ENCODE measurements around the gene FMO5. TPM values are rescaled to one million over a fixed set of nuclear protein-coding genes. Genes with fewer than 3 reads are reported as not detected.

Gene FMO5
- total RNA-seq (2022) (1.9 and 2.0 TPM in 2 replicates), Bru-seq, nascent RNA (percentile 41 among the genes with signal in this experiment), BruChase-seq, experiment 1, labeled RNA remaining after a 2-hour chase (percentile 36 among the genes with signal in this experiment), BruChase-seq, experiment 2, labeled RNA remaining after a 6-hour chase (percentile 35 among the genes with signal in this experiment)
- long read RNA-seq, partial matches to known transcripts = 3 of 7 reads
- long read RNA-seq, other reads (novel, unspliced or antisense) = 4 of 7 reads

DNA sequence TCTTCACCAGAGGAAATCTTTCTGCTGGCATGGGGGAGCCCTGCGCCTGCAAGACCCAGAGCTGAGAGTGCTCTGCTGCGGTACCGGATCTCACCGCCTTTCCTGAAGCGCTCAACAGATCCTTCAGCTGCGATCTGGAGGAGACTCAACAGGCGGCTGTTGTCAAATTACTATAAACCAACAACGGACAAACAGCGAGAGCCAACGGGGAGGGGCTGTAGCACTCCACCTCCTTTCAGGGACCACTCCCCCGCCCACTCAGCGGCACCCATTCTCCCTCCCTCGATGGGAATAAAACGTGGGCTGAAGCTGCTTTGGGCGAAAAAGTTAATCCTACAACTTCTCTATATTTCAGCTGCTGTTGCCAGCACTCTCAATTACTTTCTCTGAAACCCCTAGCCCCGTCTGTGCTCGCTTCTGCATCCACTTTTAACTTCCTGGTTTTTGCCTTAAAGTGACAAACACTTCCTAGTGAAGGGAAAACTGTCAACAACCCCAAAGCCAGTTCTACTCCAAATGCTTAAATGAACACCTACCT is at the start of gene FMO5:
FMO5 (minus strand) TSS at position 147 of the 538 bp plus-strand sequence. CDS start 310 bp downstream, outside the sequence.
- Mint-ChIP-seq H3K4me1 (ENCODE audit: low read depth, unreplicated experiment) (peaks cover 8% of the 10 kb centered on the region), H3K36me3 (ENCODE audit: insufficient read depth, unreplicated experiment) (no peaks in the 10 kb centered on the region), H3K27ac (ENCODE audit: unreplicated experiment) (peak within 1 kb of the TSS; percentile 53), H3K27me3 (ENCODE audit: insufficient read depth, unreplicated experiment) (no peaks in the 10 kb centered on the region), H3K4me3 (ENCODE audit: unreplicated experiment) (peak within 1 kb of the TSS; percentile 84), H3K9me3 (ENCODE audit: unreplicated experiment) (no peaks in the 10 kb centered on the region)
- no peaks in the 10 kb centered on the region for H3K9me3 ChIP-seq
- no peaks in the 10 kb centered on the region for H3K27me3 ChIP-seq (replicated peaks; ENCODE audit: control insufficient read depth, insufficient read depth, low read length)
- peak within 1 kb of the TSS; percentile 61 for H3K4me3 ChIP-seq (ENCODE audit: low read depth, low read length)
- intact Hi-C loops (cut with micrococcal nuclease; ENCODE audit: unreplicated experiment) = loop anchor here (2.0 kb wide), 1 partner anchor 40 kb away; no protein-coding TSS in a partner anchor
- no TSS peak for BruUV-seq (replicated peaks)
- TF ChIP-seq, protein P1, sequence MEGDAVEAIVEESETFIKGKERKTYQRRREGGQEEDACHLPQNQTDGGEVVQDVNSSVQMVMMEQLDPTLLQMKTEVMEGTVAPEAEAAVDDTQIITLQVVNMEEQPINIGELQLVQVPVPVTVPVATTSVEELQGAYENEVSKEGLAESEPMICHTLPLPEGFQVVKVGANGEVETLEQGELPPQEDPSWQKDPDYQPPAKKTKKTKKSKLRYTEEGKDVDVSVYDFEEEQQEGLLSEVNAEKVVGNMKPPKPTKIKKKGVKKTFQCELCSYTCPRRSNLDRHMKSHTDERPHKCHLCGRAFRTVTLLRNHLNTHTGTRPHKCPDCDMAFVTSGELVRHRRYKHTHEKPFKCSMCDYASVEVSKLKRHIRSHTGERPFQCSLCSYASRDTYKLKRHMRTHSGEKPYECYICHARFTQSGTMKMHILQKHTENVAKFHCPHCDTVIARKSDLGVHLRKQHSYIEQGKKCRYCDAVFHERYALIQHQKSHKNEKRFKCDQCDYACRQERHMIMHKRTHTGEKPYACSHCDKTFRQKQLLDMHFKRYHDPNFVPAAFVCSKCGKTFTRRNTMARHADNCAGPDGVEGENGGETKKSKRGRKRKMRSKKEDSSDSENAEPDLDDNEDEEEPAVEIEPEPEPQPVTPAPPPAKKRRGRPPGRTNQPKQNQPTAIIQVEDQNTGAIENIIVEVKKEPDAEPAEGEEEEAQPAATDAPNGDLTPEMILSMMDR (IDR thresholded peaks at IDR 0.05; ENCODE audit: insufficient read depth in 1 of 2, low read depth in 1 of 2, low read length in 1 of 2, severe bottlenecking in 1 of 2, unreplicated experiment in 1 of 2) = peak in 1 of 2 experiments; percentile 28
- peak; percentile 56 to 65 for DNase-seq
- POLR2A ChIA-PET = no interaction called here
- CTCF ChIA-PET = interaction anchor here (0.8 to 1.1 kb wide), 2 partner anchors 13 to 17 kb away, joined by 3 read pairs; partner anchors contain the start of gene CHD1L
- H3K4me1 ChIP-seq = no peaks in the 10 kb centered on the region
- no peaks in the 10 kb centered on the region for H3K36me3 ChIP-seq (ENCODE audit: control insufficient read depth, insufficient read depth, low read length)

- TF ChIP-seq, protein P1 (IDR thresholded peaks at IDR 0.05; ENCODE audit: insufficient read depth in 1 of 2, low read depth in 1 of 2, low read length in 1 of 2, severe bottlenecking in 1 of 2, unreplicated experiment in 1 of 2) = peak; percentile 49 to 55
- no peak overlapping the region for H3K27ac Mint-ChIP-seq (ENCODE audit: unreplicated experiment)
- H3K4me1 Mint-ChIP-seq (ENCODE audit: low read depth, unreplicated experiment) = no peaks in the 10 kb centered on the region
- intact Hi-C loops (cut with micrococcal nuclease; ENCODE audit: unreplicated experiment) = loop anchor here (1.0 kb wide), 1 partner anchor 117 kb away; no protein-coding TSS in a partner anchor
- ChIA-PET POLR2A (interaction anchor here (1.1 kb wide), 1 partner anchor 30 kb away, joined by 4 read pairs; no protein-coding TSS in a partner anchor), CTCF (interaction anchor here (0.6 to 2.1 kb wide), 9 partner anchors 17 to 268 kb away, joined by 3 to 39 read pairs (median 3); partner anchors contain the start of gene BCL9)
- Histone ChIP-seq H3K4me1 (no peaks in the 10 kb centered on the region), H3K4me3 (ENCODE audit: low read depth, low read length) (no peak overlapping the region), H3K27me3 (replicated peaks; ENCODE audit: control insufficient read depth, insufficient read depth, low read length) (no peaks in the 10 kb centered on the region), H3K36me3 (ENCODE audit: control insufficient read depth, insufficient read depth, low read length) (peaks cover 3% of the 10 kb centered on the region; the same call in 1 of the 2 replicates), H3K9me3 (no peaks in the 10 kb centered on the region)
- H3K9me3 Mint-ChIP-seq (ENCODE audit: unreplicated experiment) = no peaks in the 10 kb centered on the region
- BruUV-seq (replicated peaks) = no TSS peak
- peaks cover 49% of the 10 kb centered on the region for H3K36me3 Mint-ChIP-seq (ENCODE audit: insufficient read depth, unreplicated experiment)
- H3K4me3 Mint-ChIP-seq (ENCODE audit: unreplicated experiment) = no peak overlapping the region
- peak in 1 of 2 experiments; percentile 50 for DNase-seq
- no peaks in the 10 kb centered on the region for H3K27me3 Mint-ChIP-seq (ENCODE audit: insufficient read depth, unreplicated experiment)
Measured at GRCh38 chr1:147273409-147274336, 48.5 kb upstream of the FMO5 start.

DNA sequence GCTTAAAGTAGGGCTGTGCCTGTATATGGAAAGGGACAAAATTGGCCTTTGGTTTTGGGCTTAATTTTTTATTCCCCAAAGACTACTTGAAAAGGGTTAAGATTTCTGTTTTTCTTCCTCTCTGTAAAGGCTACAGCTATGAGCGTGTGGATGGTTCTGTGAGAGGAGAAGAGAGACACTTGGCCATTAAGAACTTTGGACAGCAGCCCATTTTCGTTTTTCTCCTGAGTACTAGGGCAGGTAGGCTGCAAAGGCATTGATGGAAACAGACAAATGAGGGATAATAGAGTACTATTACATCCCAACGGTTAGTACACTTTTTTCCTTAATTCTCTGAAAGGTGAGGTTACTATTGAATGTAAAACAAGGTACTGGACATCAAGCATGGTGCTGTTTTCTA is 46.9 kb upstream of the FMO5 start:
- H3K9me3 ChIP-seq = no peaks in the 10 kb centered on the region
- Mint-ChIP-seq H3K27ac (ENCODE audit: unreplicated experiment) (no peak overlapping the region), H3K36me3 (ENCODE audit: insufficient read depth, unreplicated experiment) (peaks cover 59% of the 10 kb centered on the region), H3K4me1 (ENCODE audit: low read depth, unreplicated experiment) (no peaks in the 10 kb centered on the region), H3K4me3 (ENCODE audit: unreplicated experiment) (no peak overlapping the region), H3K9me3 (ENCODE audit: unreplicated experiment) (no peaks in the 10 kb centered on the region), H3K27me3 (ENCODE audit: insufficient read depth, unreplicated experiment) (no peaks in the 10 kb centered on the region)
- H3K4me3 ChIP-seq (ENCODE audit: low read depth, low read length) = no peak overlapping the region
- no peaks in the 10 kb centered on the region for H3K4me1 ChIP-seq
- no peak for DNase-seq
- ChIA-PET CTCF (interaction anchor here (0.5 to 0.6 kb wide), 2 partner anchors 178 to 278 kb away, joined by 4 to 5 read pairs; no protein-coding TSS in a partner anchor), POLR2A (no interaction called here)
- no TSS peak for BruUV-seq (replicated peaks)
- no peaks in the 10 kb centered on the region for H3K27me3 ChIP-seq (replicated peaks; ENCODE audit: control insufficient read depth, insufficient read depth, low read length)
- peaks cover 5% of the 10 kb centered on the region; the same call in 1 of the 2 replicates for H3K36me3 ChIP-seq (ENCODE audit: control insufficient read depth, insufficient read depth, low read length)
- intact Hi-C loops (cut with micrococcal nuclease; ENCODE audit: unreplicated experiment) = no loop called here
- TF ChIP-seq, protein P1 (IDR thresholded peaks at IDR 0.05; ENCODE audit: insufficient read depth in 1 of 2, low read depth in 1 of 2, low read length in 1 of 2, severe bottlenecking in 1 of 2, unreplicated experiment in 1 of 2) = no peak

Measured in Caco-2 (cell line).